Stomach (tissue), 4 donors: Measurements from ENCODE around the gene ANKRD18A.
"Not testable (repeated sequence)": the region's sequence is repeated elsewhere in the genome, so short reads cannot be mapped to it uniquely, and the experiment has no call there.

Source experiments
- POLR2A ChIP-seq, 4 donors: fragments of 450-650 bp; IDR thresholded peaks; one replicate each; pipeline ENCODE4 v1.6.1; 2016; ENCODE audit warnings: antibody characterized with exemption in 4 of 4, control low read depth in 2 of 4, mild to moderate bottlenecking in 1 of 4, moderate library complexity in 1 of 4
- TF ChIP-seq, protein P1 (sequence below), 7 experiments: fragments of 450-650 bp in 4 of 7; fragments of 200-600 bp in 3 of 7; sonication (generic) in 3 of 7; IDR thresholded peaks; one replicate each; pipeline ENCODE4 v1.5.1; 2016 to 2019; ENCODE audit warnings: antibody characterized with exemption in 7 of 7, control low read depth in 2 of 7, mild to moderate bottlenecking in 1 of 7

DNA sequence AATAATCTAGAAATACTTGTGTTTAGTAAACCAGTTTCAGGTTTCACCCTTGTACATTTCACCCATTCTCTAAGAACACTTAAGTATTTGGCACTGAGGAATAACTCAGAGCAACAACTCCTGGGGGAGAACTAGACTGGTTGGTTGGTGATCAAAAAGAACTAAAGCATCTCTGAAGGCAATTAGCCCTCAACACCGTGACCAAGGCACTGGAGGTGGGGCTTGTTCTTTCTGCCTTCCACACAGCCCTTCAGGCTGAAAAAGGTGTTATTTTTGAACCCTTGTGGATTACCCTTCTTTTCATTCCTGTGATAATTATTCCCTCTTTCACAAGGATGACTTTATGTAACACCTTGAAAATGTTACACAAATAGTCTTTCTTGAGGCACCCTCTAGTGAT is 44.2 kb downstream of the ANKRD18A start:
- TF ChIP-seq, protein P1, sequence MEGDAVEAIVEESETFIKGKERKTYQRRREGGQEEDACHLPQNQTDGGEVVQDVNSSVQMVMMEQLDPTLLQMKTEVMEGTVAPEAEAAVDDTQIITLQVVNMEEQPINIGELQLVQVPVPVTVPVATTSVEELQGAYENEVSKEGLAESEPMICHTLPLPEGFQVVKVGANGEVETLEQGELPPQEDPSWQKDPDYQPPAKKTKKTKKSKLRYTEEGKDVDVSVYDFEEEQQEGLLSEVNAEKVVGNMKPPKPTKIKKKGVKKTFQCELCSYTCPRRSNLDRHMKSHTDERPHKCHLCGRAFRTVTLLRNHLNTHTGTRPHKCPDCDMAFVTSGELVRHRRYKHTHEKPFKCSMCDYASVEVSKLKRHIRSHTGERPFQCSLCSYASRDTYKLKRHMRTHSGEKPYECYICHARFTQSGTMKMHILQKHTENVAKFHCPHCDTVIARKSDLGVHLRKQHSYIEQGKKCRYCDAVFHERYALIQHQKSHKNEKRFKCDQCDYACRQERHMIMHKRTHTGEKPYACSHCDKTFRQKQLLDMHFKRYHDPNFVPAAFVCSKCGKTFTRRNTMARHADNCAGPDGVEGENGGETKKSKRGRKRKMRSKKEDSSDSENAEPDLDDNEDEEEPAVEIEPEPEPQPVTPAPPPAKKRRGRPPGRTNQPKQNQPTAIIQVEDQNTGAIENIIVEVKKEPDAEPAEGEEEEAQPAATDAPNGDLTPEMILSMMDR (IDR thresholded peaks at IDR 0.05): not testable (repeated sequence)
- not testable (repeated sequence) for TF ChIP-seq POLR2A (IDR thresholded peaks at IDR 0.05)
